ENCODE measurements around the gene PICALM.

- TF ChIP-seq CTCF (IDR thresholded peaks at IDR 0.05) (no peak), POLR2A (IDR thresholded peaks at IDR 0.05) (no peak)
Observed at GRCh38 chr11:86117712-86118063, 48.8 kb upstream of the PICALM start.
